Natural killer cell (primary cell): ENCODE measurements around the gene ALAS1. TPM values are rescaled to one million over a fixed set of nuclear protein-coding genes. Genes with fewer than 3 reads are reported as not detected.

Experiments used
- ATAC-seq, 3 donors: fragments of 150-1000 bp in 2 of 3; fragments of 200-7000 bp in 1 of 3; cut with Tn5 transposase; 1 replicate in 1 of 3; 2 replicates in 2 of 3; pipeline ENCODE4 v1.10.0; 2021; ENCODE audit warnings: mild to moderate bottlenecking in 2 of 3, moderate library complexity in 2 of 3
- DNase-seq, 2 donors: peaks; one replicate each; pipeline versions ENCODE4 v3.0.0 to v3.0.0-alpha.2; 2013 to 2021; ENCODE audit warnings: mixed read lengths in 1 of 2
- H3K27ac ChIP-seq: one replicate; pipeline ENCODE4 v1.5.1; 2013; ENCODE audit warnings: mild to moderate bottlenecking, low read length
- H3K27me3 ChIP-seq: one replicate; pipeline ENCODE4 v1.6.1; 2013; ENCODE audit warnings: low read length; ENCODE audit not compliant: control insufficient read depth, insufficient read depth
- H3K36me3 ChIP-seq: one replicate; pipeline ENCODE4 v1.6.1; 2013; ENCODE audit warnings: low read length; ENCODE audit not compliant: control insufficient read depth, insufficient read depth
- H3K4me1 ChIP-seq: one replicate; pipeline ENCODE4 v1.6.1; 2013; ENCODE audit warnings: low read length; ENCODE audit not compliant: control insufficient read depth, insufficient read depth
- H3K4me3 ChIP-seq: one replicate; pipeline ENCODE4 v1.5.1; 2013; ENCODE audit warnings: low read length
- H3K9me3 ChIP-seq: one replicate; pipeline ENCODE4 v1.6.1; 2013; ENCODE audit warnings: low read length; ENCODE audit not compliant: control insufficient read depth, insufficient read depth
- H3K27ac Mint-ChIP-seq, 2 donors: one replicate each; pipeline ENCODE4 v1.8.0; 2022; ENCODE audit warnings: mild to moderate bottlenecking in 2 of 2, mixed read lengths in 2 of 2, moderate library complexity in 1 of 2
- H3K27me3 Mint-ChIP-seq, 2 donors: one replicate each; pipeline ENCODE4 v1.8.0; 2022; ENCODE audit warnings: low read depth in 2 of 2, mixed read lengths in 2 of 2
- H3K36me3 Mint-ChIP-seq: one replicate; pipeline ENCODE4 v1.8.0; 2022; ENCODE audit warnings: mixed read lengths
- H3K4me1 Mint-ChIP-seq, 2 donors: one replicate each; pipeline ENCODE4 v1.8.0; 2022; ENCODE audit warnings: mixed read lengths in 2 of 2
- H3K4me3 Mint-ChIP-seq: one replicate; pipeline ENCODE4 v1.8.0; 2022; ENCODE audit warnings: mild to moderate bottlenecking, moderate library complexity, mixed read lengths
- H3K9me3 Mint-ChIP-seq, 2 donors: one replicate each; pipeline ENCODE4 v1.8.0; 2022; ENCODE audit warnings: mixed read lengths in 2 of 2
- WGBS: methylation state at CpG from one replicate; pipeline ENCODE4 v1.1.7; 2013; ENCODE audit warnings: missing lambda C conversion rate; ENCODE audit not compliant: insufficient coverage; 5-methylcytosine and 5-hydroxymethylcytosine counted together
- intact Hi-C: fragments of 100-400 bp; cut with micrococcal nuclease; formaldehyde crosslinking; loops from one replicate; pipeline ENCODE4 v1.14.2; 2022
- total RNA-seq, 4 donors: library from RNA; stranded (reverse); fragments of 120-200 nt in 1 of 4; gene quantifications; one replicate each; pipeline versions ENCODE4 v1.2.3 to v1.2.4, GENCODE V29; 2013 to 2022
- TF ChIP-seq, protein P1 (sequence below): fragments of 200-600 bp; IDR thresholded peaks from one replicate; pipeline ENCODE4 v1.8.0; 2022; ENCODE audit warnings: antibody characterized with exemption

Gene ALAS1
- total RNA-seq, 3 donors from 2014 or later (not counting 1 experiment from before 2014, with no cell fraction given) = 17.0 to 34.5 (median 33.4) TPM

DNA sequence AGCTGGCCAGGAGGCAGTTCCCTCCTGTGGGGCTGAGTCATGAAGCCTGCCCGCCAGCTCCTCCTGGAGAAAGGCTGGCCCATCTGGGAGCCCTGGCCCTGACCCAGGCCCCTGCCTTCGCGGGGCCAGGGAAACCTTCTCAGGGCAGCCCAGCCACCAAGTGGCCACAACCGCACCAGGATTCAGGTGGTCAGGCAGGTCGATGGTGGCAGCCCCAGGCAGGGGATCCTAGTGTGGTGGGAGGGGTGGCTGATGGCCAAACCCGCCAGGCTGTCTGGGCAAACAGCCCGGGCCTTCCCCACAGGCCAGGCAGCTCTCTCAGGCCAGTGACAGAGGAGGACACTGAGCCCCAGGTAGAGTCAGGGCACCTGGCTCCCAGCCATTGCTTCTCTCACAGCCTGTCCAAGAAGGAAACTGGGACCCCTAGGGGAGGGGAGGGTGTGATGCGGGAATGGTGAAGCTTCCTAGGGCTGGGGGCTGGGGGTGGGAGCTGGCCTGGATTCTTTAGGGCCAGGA lies 39.8 kb downstream of the ALAS1 start:
- H3K4me3 ChIP-seq = peak overlapping the region; percentile 98
- no peaks in the 10 kb centered on the region for H3K9me3 ChIP-seq
- no peak for DNase-seq
- TF ChIP-seq, protein P1, sequence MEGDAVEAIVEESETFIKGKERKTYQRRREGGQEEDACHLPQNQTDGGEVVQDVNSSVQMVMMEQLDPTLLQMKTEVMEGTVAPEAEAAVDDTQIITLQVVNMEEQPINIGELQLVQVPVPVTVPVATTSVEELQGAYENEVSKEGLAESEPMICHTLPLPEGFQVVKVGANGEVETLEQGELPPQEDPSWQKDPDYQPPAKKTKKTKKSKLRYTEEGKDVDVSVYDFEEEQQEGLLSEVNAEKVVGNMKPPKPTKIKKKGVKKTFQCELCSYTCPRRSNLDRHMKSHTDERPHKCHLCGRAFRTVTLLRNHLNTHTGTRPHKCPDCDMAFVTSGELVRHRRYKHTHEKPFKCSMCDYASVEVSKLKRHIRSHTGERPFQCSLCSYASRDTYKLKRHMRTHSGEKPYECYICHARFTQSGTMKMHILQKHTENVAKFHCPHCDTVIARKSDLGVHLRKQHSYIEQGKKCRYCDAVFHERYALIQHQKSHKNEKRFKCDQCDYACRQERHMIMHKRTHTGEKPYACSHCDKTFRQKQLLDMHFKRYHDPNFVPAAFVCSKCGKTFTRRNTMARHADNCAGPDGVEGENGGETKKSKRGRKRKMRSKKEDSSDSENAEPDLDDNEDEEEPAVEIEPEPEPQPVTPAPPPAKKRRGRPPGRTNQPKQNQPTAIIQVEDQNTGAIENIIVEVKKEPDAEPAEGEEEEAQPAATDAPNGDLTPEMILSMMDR = no peak
- H3K9me3 Mint-ChIP-seq = no peaks in the 10 kb centered on the region
- no peak for ATAC-seq
- no peaks in the 10 kb centered on the region for H3K27me3 ChIP-seq
- peaks cover 7% of the 10 kb centered on the region for H3K36me3 ChIP-seq
- no peaks in the 10 kb centered on the region for H3K27me3 Mint-ChIP-seq
- peak overlapping the region; percentile 95 for H3K4me3 Mint-ChIP-seq
- intact Hi-C loops = loop anchor here (2.0 kb wide), 1 partner anchor 15 kb away; no protein-coding TSS in a partner anchor
- H3K27ac Mint-ChIP-seq = peak overlapping the region; percentile 87 to 91
- no peak overlapping the region for H3K27ac ChIP-seq
- H3K36me3 Mint-ChIP-seq = no peaks in the 10 kb centered on the region
- H3K4me1 ChIP-seq = peaks cover 66% of the 10 kb centered on the region
- WGBS = 31% methylated on average over 8 of the region's 8 CpGs
- peaks cover 29 to 64% of the 10 kb centered on the region in 2 donors for H3K4me1 Mint-ChIP-seq

DNA sequence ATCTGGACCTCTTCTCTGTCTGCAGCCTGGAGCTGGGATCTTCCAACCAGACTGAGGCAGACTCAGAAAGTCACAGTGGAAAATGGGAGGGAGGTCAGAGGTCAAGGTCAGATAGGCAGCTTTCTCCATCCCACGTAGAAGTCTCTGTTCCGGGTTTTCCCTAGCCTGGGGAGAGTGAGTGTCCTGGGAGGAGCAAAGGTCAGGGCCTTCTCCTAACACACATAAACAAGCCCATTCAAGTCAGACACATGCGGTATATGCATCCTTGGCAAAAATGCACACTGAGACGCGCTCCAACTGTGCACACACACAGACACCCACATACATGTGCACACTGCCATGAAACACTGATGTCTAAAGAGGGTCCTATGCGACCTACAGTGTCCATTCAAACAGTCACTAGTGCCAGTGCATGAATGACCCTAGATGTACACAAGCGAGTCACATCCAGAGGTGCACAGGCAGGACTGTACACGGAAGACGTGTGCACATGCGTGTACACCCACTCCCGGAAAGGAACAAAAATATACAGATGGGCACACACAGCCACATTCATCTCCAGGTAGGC lies 40.3 kb downstream of the ALAS1 start:
- peak overlapping the region; percentile 98 for H3K4me3 ChIP-seq
- H3K27ac ChIP-seq = peak overlapping the region; percentile 33
- Mint-ChIP-seq H3K4me1 (peaks cover 30 to 62% of the 10 kb centered on the region in 2 donors), H3K36me3 (no peaks in the 10 kb centered on the region), H3K4me3 (peak overlapping the region; percentile 95), H3K27me3 (no peaks in the 10 kb centered on the region), H3K27ac (peak overlapping the region; percentile 87 to 91), H3K9me3 (no peaks in the 10 kb centered on the region)
- H3K4me1 ChIP-seq = peaks cover 63% of the 10 kb centered on the region
- no peaks in the 10 kb centered on the region for H3K27me3 ChIP-seq
- TF ChIP-seq, protein P1 = no peak
- ATAC-seq (no peak), DNase-seq (no peak)
- 12% methylated on average over 10 of the region's 11 CpGs for WGBS
- peaks cover 7% of the 10 kb centered on the region for H3K36me3 ChIP-seq
- no peaks in the 10 kb centered on the region for H3K9me3 ChIP-seq
- intact Hi-C loops = loop anchor here (2.0 kb wide), 1 partner anchor 15 kb away; no protein-coding TSS in a partner anchor

DNA sequence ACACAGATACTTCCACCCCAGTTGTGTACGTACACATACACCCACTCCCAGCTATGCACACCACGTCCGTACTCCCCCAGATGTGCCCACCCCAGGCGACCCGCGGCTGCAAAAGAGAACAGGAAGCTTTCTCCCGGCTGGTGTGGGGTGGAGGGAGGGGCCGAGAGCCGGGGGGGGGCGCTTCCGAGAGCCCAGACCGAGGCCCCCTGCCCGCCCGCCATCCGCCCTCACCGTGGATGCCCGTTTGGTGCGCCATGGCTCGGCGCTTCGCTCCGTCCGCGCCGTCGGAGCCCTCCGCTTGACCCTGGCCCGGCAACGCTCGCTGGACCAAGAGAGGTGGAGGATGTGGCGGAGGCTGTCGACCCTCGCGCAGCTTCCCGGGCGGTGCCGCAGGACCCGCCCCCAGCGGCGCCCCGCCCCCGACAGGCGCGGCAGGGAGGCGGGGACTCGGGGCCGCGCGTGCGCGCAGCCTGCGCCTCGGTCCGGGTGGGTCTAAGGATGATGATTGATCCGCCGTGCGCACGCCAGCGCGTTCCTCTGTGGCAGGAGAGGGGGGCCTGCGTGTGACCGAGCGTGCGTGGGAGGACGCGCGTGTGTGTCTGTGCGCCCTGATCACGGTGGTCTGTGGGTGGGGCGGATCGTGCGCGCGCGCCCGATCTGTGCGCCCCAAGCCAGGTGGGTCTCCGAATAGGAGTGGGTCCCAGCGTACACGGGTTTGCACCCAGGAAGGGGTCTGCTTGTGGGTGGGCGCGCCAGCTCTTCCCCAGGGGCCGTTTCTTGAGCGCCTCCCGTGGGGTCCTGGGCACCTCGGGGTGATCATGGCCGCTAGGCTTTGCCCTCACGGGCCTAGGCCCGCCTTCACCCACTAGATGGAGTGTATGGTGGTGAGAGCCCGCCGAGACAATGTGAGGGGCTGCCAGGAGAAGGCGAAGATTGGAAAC lies 41.1 kb downstream of the ALAS1 start, which contains the start of gene TWF2:
Gene TWF2 (minus strand): TSS at position 398 of the 941 bp plus-strand sequence. CDS start 142 bp downstream, at position 256.
- TF ChIP-seq, protein P1 = peak; percentile 54
- peak within 1 kb of the TSS; percentile 87 to 91 for H3K27ac Mint-ChIP-seq
- peak within 1 kb of the TSS; percentile 98 for H3K4me3 ChIP-seq
- H3K27ac ChIP-seq = peak within 1 kb of the TSS; percentile 78
- no peaks in the 10 kb centered on the region for H3K36me3 Mint-ChIP-seq
- H3K4me1 Mint-ChIP-seq = peaks cover 31 to 61% of the 10 kb centered on the region in 2 donors
- peak within 1 kb of the TSS; percentile 95 for H3K4me3 Mint-ChIP-seq
- H3K27me3 Mint-ChIP-seq = no peaks in the 10 kb centered on the region
- no peaks in the 10 kb centered on the region for H3K9me3 ChIP-seq
- peaks cover 5% of the 10 kb centered on the region for H3K36me3 ChIP-seq
- ATAC-seq (peak; percentile 89 to 95 (median 92)), DNase-seq (peak; percentile 84 to 94)
- H3K9me3 Mint-ChIP-seq = no peaks in the 10 kb centered on the region
- intact Hi-C loops = loop anchor here (1.0 to 2.0 kb wide), 3 partner anchors 14 to 48 kb away; partner anchors contain the start of genes GLYCTK and WDR82
- under 1% methylated on average over 90 of the region's 92 CpGs for WGBS
- no peaks in the 10 kb centered on the region for H3K27me3 ChIP-seq
- H3K4me1 ChIP-seq = peaks cover 68% of the 10 kb centered on the region
